ENCODE results near the gene TBX20. TPM values are rescaled to one million over a fixed set of nuclear protein-coding genes. Genes with fewer than 3 reads are reported as not detected.

Gene TBX20
- total and polyA plus RNA-seq, 10 of the 15 experiments (the other 5 are each of a cell fraction or from before 2014, with no cell fraction given) = not detected

DNA sequence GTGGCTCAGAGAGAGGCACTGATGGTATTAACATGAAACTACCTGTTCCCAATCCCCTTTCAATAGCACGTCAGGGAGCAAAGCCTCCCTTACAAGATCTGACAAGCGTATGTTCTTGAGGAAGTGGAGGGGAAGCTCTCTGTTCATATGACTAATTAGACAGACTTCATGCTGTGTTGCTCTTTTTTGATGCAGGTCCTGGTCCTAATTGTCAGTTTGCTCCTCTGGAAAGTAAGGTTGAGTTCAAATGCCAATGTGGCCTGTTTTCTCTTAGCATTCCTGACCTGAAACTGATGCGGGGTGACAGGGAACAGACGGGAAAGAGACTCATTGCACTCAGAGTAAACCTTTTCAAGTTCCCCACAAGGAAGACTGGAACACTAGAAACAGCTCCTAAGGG is 27.0 kb upstream of the TBX20 start:
- intact Hi-C loops (cut with micrococcal nuclease; ENCODE audit: unreplicated experiment) = no loop called here
- H3K4me3 ChIP-seq = no peak overlapping the region
- no peak overlapping the region for H3K27ac ChIP-seq (ENCODE audit: control insufficient read depth, insufficient read depth)
- H3K9ac ChIP-seq (ENCODE audit: control insufficient read depth, insufficient read depth, low read length) = no peak overlapping the region
- in situ Hi-C loops (cut with MboI) = no loop called here
- no peaks in the 10 kb centered on the region for H3K4me1 ChIP-seq (ENCODE audit: control insufficient read depth, insufficient read depth, low read length)
- no peak overlapping the region for H2AFZ ChIP-seq (ENCODE audit: control insufficient read depth, low read depth, low read length)
- TF ChIP-seq BCL3 (IDR thresholded peaks at IDR 0.05; ENCODE audit: borderline replicate concordance, insufficient read depth, low read depth, low read length, poor library complexity, severe bottlenecking) = no peak
- TF ChIP-seq SUPT20H (IDR thresholded peaks at IDR 0.05; ENCODE audit: borderline replicate concordance, control insufficient read depth, low read depth, low read length) = no peak
- TF ChIP-seq JUND (IDR thresholded peaks at IDR 0.05; ENCODE audit: low read depth, low read length) = no peak
- TF ChIP-seq, protein P1, sequence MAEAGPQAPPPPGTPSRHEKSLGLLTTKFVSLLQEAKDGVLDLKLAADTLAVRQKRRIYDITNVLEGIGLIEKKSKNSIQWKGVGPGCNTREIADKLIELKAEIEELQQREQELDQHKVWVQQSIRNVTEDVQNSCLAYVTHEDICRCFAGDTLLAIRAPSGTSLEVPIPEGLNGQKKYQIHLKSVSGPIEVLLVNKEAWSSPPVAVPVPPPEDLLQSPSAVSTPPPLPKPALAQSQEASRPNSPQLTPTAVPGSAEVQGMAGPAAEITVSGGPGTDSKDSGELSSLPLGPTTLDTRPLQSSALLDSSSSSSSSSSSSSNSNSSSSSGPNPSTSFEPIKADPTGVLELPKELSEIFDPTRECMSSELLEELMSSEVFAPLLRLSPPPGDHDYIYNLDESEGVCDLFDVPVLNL (IDR thresholded peaks at IDR 0.05; ENCODE audit: low read depth, low read length) = no peak
- TF ChIP-seq, protein P2, sequence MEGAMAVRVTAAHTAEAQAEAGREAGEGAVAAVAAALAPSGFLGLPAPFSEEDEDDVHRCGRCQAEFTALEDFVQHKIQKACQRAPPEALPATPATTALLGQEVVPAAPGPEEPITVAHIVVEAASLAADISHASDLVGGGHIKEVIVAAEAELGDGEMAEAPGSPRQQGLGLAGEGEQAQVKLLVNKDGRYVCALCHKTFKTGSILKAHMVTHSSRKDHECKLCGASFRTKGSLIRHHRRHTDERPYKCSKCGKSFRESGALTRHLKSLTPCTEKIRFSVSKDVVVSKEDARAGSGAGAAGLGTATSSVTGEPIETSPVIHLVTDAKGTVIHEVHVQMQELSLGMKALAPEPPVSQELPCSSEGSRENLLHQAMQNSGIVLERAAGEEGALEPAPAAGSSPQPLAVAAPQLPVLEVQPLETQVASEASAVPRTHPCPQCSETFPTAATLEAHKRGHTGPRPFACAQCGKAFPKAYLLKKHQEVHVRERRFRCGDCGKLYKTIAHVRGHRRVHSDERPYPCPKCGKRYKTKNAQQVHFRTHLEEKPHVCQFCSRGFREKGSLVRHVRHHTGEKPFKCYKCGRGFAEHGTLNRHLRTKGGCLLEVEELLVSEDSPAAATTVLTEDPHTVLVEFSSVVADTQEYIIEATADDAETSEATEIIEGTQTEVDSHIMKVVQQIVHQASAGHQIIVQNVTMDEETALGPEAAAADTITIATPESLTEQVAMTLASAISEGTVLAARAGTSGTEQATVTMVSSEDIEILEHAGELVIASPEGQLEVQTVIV (IDR thresholded peaks at IDR 0.05; ENCODE audit: borderline replicate concordance, partially characterized antibody) = no peak
- no peak for TF ChIP-seq TCF7 (IDR thresholded peaks at IDR 0.05; ENCODE audit: borderline replicate concordance)
- TF ChIP-seq ZNF592 (IDR thresholded peaks at IDR 0.05) = no peak
- no peak for TF ChIP-seq ZNF274 (IDR thresholded peaks at IDR 0.05; ENCODE audit: insufficient read depth, insufficient read length)
- no peak for TF ChIP-seq MLLT1 (IDR thresholded peaks at IDR 0.05)
- no peaks in the 10 kb centered on the region for H3K27me3 ChIP-seq (replicated peaks in 1 of 2; ENCODE audit: control insufficient read depth in 2 of 2, insufficient read depth in 2 of 2, low read length in 1 of 2)
- no peak overlapping the region for H3K4me2 ChIP-seq (ENCODE audit: control insufficient read depth, insufficient read depth)
- H3K9me3 ChIP-seq (replicated peaks; ENCODE audit: control insufficient read depth, insufficient read depth, low read length) = no peaks in the 10 kb centered on the region
- WGBS (ENCODE audit: insufficient coverage, insufficient replicate concordance, low lambda C conversion rate, missing lambda C conversion rate) = 28% methylated on average over 4 of the region's 4 CpGs
- ATAC-seq (no peak), DNase-seq (ENCODE audit: low read depth, low spot score) (no peak), FAIRE-seq (no peak)
- no peaks in the 10 kb centered on the region for H4K20me1 ChIP-seq (ENCODE audit: control insufficient read depth, insufficient read depth)
- SMC1A ChIA-PET (ENCODE audit: uncharacterized antibody, unreplicated experiment) = no interaction called here
- no TSS peak for BruUV-seq (replicated peaks)
- RAD21 ChIA-PET (ENCODE audit: unreplicated experiment) = no interaction called here
- CTCF ChIA-PET = no interaction called here
- POLR2A ChIA-PET = no interaction called here
- no peaks in the 10 kb centered on the region for H3K36me3 ChIP-seq (ENCODE audit: control insufficient read depth in 2 of 2, insufficient read depth in 2 of 2, low read length in 1 of 2)
- no peaks in the 10 kb centered on the region for H3K79me2 ChIP-seq (ENCODE audit: control insufficient read depth, insufficient read depth, low read length)
